Chondrocyte (in vitro differentiated cells): Measurements from ENCODE around the gene PTGFRN. TPM values are rescaled to one million over a fixed set of nuclear protein-coding genes. Genes with fewer than 3 reads are reported as not detected.

Source experiments
- DNase-seq: peaks from one replicate; pipeline ENCODE4 v3.0.0; 2021; ENCODE audit warnings: mixed read lengths, low spot score
- H3K27ac Mint-ChIP-seq: one replicate; pipeline ENCODE4 v1.8.0; 2021; ENCODE audit warnings: mild to moderate bottlenecking, moderate library complexity, mixed read lengths; ENCODE audit not compliant: unreplicated experiment
- H3K27me3 Mint-ChIP-seq: 2 replicates; pipeline ENCODE4 v1.8.0; 2021; ENCODE audit warnings: low read depth, mixed read lengths
- H3K36me3 Mint-ChIP-seq: 2 replicates; pipeline ENCODE4 v1.8.0; 2021; ENCODE audit warnings: low read depth, mixed read lengths
- H3K4me1 Mint-ChIP-seq: 2 replicates; pipeline ENCODE4 v1.8.0; 2021; ENCODE audit warnings: low read depth, mild to moderate bottlenecking, mixed read lengths
- H3K4me3 Mint-ChIP-seq: one replicate; pipeline ENCODE4 v1.8.0; 2021; ENCODE audit warnings: mild to moderate bottlenecking, moderate library complexity, mixed read lengths; ENCODE audit not compliant: unreplicated experiment
- H3K9me3 Mint-ChIP-seq: 2 replicates; pipeline ENCODE4 v1.8.0; 2021; ENCODE audit warnings: low read depth, mixed read lengths
- CTCF ChIP-seq: fragments of 200-600 bp; sonication (generic); IDR thresholded peaks from 2 replicates; pipeline ENCODE4 v1.5.0; 2021; ENCODE audit warnings: antibody characterized with exemption, mild to moderate bottlenecking, moderate library complexity
- total RNA-seq: library from RNA; stranded (reverse); gene quantifications from 3 replicates; pipeline ENCODE4 v1.2.1, GENCODE V29; 2021

The PTGFRN gene
- total RNA-seq, 1 donor from 2014 or later, result 117 TPM

- Mint-ChIP-seq H3K36me3 (no peaks in the 10 kb centered on the region), H3K4me3 (no peak overlapping the region), H3K27me3 (no peaks in the 10 kb centered on the region), H3K4me1 (peaks cover 8% of the 10 kb centered on the region), H3K9me3 (no peaks in the 10 kb centered on the region), H3K27ac (no peak overlapping the region)
- TF ChIP-seq CTCF, result no peak
- DNase-seq, result no peak
Observed at GRCh38 chr1:117010310-117010969, 100.7 kb downstream of the PTGFRN start.

DNA sequence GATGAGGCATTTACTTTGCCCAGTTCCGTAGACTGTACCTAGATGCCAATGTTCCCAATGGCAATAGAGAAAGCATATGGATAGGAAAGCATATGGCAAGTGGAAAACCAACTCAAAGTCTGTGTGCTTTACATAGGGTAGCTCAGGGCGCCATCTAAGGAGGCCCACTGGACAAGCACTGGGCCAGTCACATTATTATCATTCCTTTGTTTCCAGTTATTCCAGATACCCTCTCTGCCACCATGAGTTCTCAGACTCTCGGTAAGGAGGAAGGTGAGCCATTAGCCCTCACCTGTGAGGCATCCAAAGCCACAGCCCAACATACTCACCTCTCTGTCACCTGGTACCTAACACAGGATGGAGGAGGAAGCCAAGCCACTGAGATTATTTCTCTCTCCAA is 101.6 kb downstream of the PTGFRN start:
- Mint-ChIP-seq H3K4me3 (no peak overlapping the region), H3K36me3 (no peaks in the 10 kb centered on the region), H3K4me1 (peaks cover 10% of the 10 kb centered on the region), H3K9me3 (no peaks in the 10 kb centered on the region), H3K27ac (no peak overlapping the region), H3K27me3 (no peaks in the 10 kb centered on the region)
- DNase-seq, result no peak
- no peak for TF ChIP-seq CTCF

DNA sequence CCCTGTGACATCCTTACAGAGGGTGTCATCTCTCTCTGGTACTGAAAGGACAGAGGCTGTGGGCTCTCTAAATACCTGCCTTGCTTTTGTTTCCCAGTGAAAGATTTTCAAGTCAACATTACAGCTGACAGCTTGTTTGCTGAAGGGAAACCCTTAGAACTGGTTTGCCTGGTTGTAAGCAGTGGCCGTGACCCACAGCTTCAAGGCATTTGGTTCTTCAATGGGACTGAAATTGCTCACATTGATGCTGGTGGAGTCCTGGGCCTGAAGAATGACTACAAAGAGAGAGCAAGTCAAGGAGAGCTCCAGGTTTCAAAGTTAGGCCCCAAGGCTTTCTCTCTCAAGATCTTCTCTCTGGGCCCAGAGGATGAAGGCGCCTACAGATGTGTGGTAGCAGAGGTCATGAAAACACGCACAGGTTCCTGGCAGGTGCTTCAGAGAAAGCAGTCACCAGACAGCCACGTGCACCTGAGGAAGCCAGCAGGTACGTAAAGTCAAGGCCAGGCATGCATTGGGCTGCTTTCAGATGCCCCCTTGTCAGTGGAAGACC is 103.7 kb downstream of the PTGFRN start:
- Mint-ChIP-seq H3K4me1 (peaks cover 13% of the 10 kb centered on the region), H3K4me3 (no peak overlapping the region), H3K36me3 (no peaks in the 10 kb centered on the region), H3K9me3 (no peaks in the 10 kb centered on the region), H3K27ac (no peak overlapping the region), H3K27me3 (no peaks in the 10 kb centered on the region)
- DNase-seq, result no peak
- no peak for TF ChIP-seq CTCF

DNA sequence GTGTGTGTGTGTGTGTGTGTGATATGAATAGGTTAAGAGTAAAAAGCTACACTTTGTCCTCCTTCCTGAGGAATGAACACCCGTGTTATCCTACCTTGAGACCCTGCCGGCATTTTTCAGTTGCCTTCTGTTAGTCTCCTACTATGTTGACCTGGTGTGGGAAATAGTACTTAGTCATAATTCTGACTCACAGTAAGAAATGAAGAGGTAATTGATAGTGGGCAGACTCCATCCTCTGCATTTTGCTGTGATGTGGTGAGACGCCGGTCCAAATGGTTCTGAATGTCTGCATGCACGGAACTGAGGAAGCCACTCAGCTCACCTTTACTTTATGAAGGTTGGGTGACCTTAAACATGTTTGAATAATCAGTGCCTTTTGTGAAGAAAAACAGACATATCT is 104.5 kb downstream of the PTGFRN start:
- no peak for TF ChIP-seq CTCF
- Mint-ChIP-seq H3K4me1 (peaks cover 13% of the 10 kb centered on the region), H3K27ac (no peak overlapping the region), H3K27me3 (no peaks in the 10 kb centered on the region), H3K9me3 (no peaks in the 10 kb centered on the region), H3K4me3 (no peak overlapping the region), H3K36me3 (no peaks in the 10 kb centered on the region)
- no peak for DNase-seq

GRCh38 chr1:117015724-117016123 is 106.0 kb downstream of the PTGFRN start:
- Mint-ChIP-seq H3K4me3 (no peak overlapping the region), H3K36me3 (no peaks in the 10 kb centered on the region), H3K27ac (no peak overlapping the region), H3K27me3 (no peaks in the 10 kb centered on the region), H3K9me3 (no peaks in the 10 kb centered on the region), H3K4me1 (peaks cover 13% of the 10 kb centered on the region)
- no peak for TF ChIP-seq CTCF
- no peak for DNase-seq
